Right lobe of liver (tissue), 6 donors: ENCODE measurements around the gene VGLL4. TPM values are rescaled to one million over a fixed set of nuclear protein-coding genes. Genes with fewer than 3 reads are reported as not detected.

ENCODE experiments used
- ATAC-seq, 4 donors: fragments of 200-7000 bp; cut with Tn5 transposase; one replicate each; pipeline ENCODE4 v1.9.1; 2020; ENCODE audit warnings: mild to moderate bottlenecking in 4 of 4, moderate library complexity in 4 of 4
- DNase-seq, 3 donors: peaks; one replicate each; pipeline ENCODE4 v3.0.0-alpha.2; 2020
- H3K27ac ChIP-seq, 3 donors: fragments of 200-600 bp; one replicate each; pipeline ENCODE4 v1.8.0; 2022
- H3K27me3 ChIP-seq, 2 donors: fragments of 200-600 bp; one replicate each; pipeline ENCODE4 v1.8.0; 2022
- H3K36me3 ChIP-seq, 4 donors: fragments of 200-600 bp; sonication (generic) in 1 of 4; one replicate each; pipeline versions ENCODE4 v1.5.1 to v1.8.0; 2017 to 2022; ENCODE audit warnings: control low read depth in 1 of 4
- H3K4me1 ChIP-seq, 4 donors: fragments of 200-600 bp; sonication (generic) in 1 of 4; one replicate each; pipeline versions ENCODE4 v1.5.1 to v1.8.0; 2017 to 2022; ENCODE audit warnings: control low read depth in 1 of 4
- H3K4me3 ChIP-seq, 3 donors: fragments of 200-600 bp; one replicate each; pipeline ENCODE4 v1.8.0; 2022
- H3K9me3 ChIP-seq, 4 donors: fragments of 200-600 bp; sonication (generic) in 1 of 4; one replicate each; pipeline versions ENCODE4 v1.5.1 to v1.8.0; 2017 to 2022; ENCODE audit warnings: control low read depth in 1 of 4
- CTCF ChIP-seq, 4 donors: fragments of 200-600 bp in 3 of 4; fragments of 450-650 bp in 1 of 4; IDR thresholded peaks; one replicate each; pipeline versions ENCODE4 v1.5.1 to v1.8.0; 2016 to 2022; ENCODE audit warnings: antibody characterized with exemption in 4 of 4, mild to moderate bottlenecking in 2 of 4
- POLR2A ChIP-seq: fragments of 450-650 bp; IDR thresholded peaks from one replicate; pipeline ENCODE4 v1.6.1; 2017; ENCODE audit warnings: antibody characterized with exemption, mild to moderate bottlenecking
- WGBS: methylation state at CpG from one replicate; pipeline ENCODE4 v1.1.6; 2018; ENCODE audit warnings: low coverage, low lambda C conversion rate; ENCODE audit not compliant: insufficient coverage; ENCODE audit errors: missing lambda C conversion rate; 5-methylcytosine and 5-hydroxymethylcytosine counted together
- intact Hi-C, 2 donors: fragments of 100-400 bp; cut with DNase I; formaldehyde crosslinking; loops; one replicate each; pipeline versions ENCODE4 v1.11.2 to v1.14.1; 2022
- total RNA-seq, 6 experiments: library from RNA; depleted of rRNA in 2 of 6; stranded (reverse); fragments of >200 nt in 2 of 6; fragmentation: NEBNext Ultra II Directional in 3 of 6; extraction: Animal tissue kit (Norgen Biotek cat#: 25700) in 3 of 6; gene quantifications; one replicate each; pipeline versions ENCODE4 v1.1.0 to v1.2.4, GENCODE V29; 2016 to 2023
- donor health status: DM: no; HTN: yes; CAD: no.
- donor health status: DM: no; HTN: no; CAD: no.
- donor health status: DM: no; HTN: no; CAD: no.
- donor health status: DM: no; HTN: yes; CAD: no.
- donor health status: DM: no; HTN: yes; CAD: no.

VGLL4 gene
- total RNA-seq, 6 experiments from 2014 or later, result 10.4 to 22.4 (median 15.2) TPM

- TF ChIP-seq POLR2A (no peak), CTCF (IDR thresholded peaks at IDR 0.05) (no peak)
- H3K4me3 ChIP-seq, result no peak overlapping the region
- DNase-seq (peak in 1 of 3 donors; percentile 49), ATAC-seq (peak in 2 of 4 donors; percentile 28 to 34)
- H3K27ac ChIP-seq, result no peak overlapping the region
- peaks cover 0 to 3% (median 0%) of the 10 kb centered on the region in 4 donors for H3K9me3 ChIP-seq
- no peaks in the 10 kb centered on the region for H3K27me3 ChIP-seq
- intact Hi-C loops, result no loop called here
- H3K36me3 ChIP-seq, result no peaks in the 10 kb centered on the region
- WGBS, result 68% methylated on average over 4 of the region's 17 CpGs
- no peaks in the 10 kb centered on the region for H3K4me1 ChIP-seq
Observed at GRCh38 chr3:11544412-11545181, 99.1 kb downstream of the VGLL4 start.

- Histone ChIP-seq H3K4me1 (no peaks in the 10 kb centered on the region), H3K9me3 (peaks cover 0 to 3% (median 0%) of the 10 kb centered on the region in 4 donors), H3K27ac (no peak overlapping the region), H3K4me3 (no peak overlapping the region), H3K36me3 (no peaks in the 10 kb centered on the region), H3K27me3 (no peaks in the 10 kb centered on the region)
- ATAC-seq, result no peak
- intact Hi-C loops, result no loop called here
- TF ChIP-seq CTCF (IDR thresholded peaks at IDR 0.05) (no peak), POLR2A (no peak)
- peak in 1 of 3 donors; percentile 32 for DNase-seq
- no CpG with 5 or more reads among the region's 6 CpGs for WGBS
Observed at GRCh38 chr3:11543948-11544387, 99.7 kb downstream of the VGLL4 start.

GRCh38 chr3:11543141-11543947 is 100.4 kb downstream of the VGLL4 start:
- Histone ChIP-seq H3K4me3 (no peak overlapping the region), H3K27me3 (no peaks in the 10 kb centered on the region), H3K27ac (no peak overlapping the region), H3K4me1 (no peaks in the 10 kb centered on the region), H3K9me3 (peaks cover 0 to 3% (median 0%) of the 10 kb centered on the region in 4 donors), H3K36me3 (no peaks in the 10 kb centered on the region)
- no peak for ATAC-seq
- no peak for TF ChIP-seq POLR2A
- TF ChIP-seq CTCF (IDR thresholded peaks at IDR 0.05), result no peak
- WGBS, result 89% methylated on average over 11 of the region's 19 CpGs
- intact Hi-C loops, result no loop called here
- DNase-seq, result peak in 1 of 3 donors; percentile 33

GRCh38 chr3:11542551-11542950 is 101.2 kb downstream of the VGLL4 start:
- Histone ChIP-seq H3K9me3 (peaks cover 0 to 3% (median 0%) of the 10 kb centered on the region in 4 donors), H3K36me3 (no peaks in the 10 kb centered on the region), H3K27ac (no peak overlapping the region), H3K27me3 (no peaks in the 10 kb centered on the region), H3K4me3 (no peak overlapping the region), H3K4me1 (no peaks in the 10 kb centered on the region)
- TF ChIP-seq CTCF (IDR thresholded peaks at IDR 0.05) (no peak), POLR2A (no peak)
- ATAC-seq (no peak), DNase-seq (peak in 1 of 3 donors; percentile 40)
- intact Hi-C loops, result no loop called here
- 88% methylated on average over 7 of the region's 7 CpGs for WGBS
